ENCODE data around the gene DBNL. TPM values are rescaled to one million over a fixed set of nuclear protein-coding genes. Genes with fewer than 3 reads are reported as not detected.

DBNL gene
- total RNA-seq, 1 donor from 2014 or later: 67.7 TPM

DNA sequence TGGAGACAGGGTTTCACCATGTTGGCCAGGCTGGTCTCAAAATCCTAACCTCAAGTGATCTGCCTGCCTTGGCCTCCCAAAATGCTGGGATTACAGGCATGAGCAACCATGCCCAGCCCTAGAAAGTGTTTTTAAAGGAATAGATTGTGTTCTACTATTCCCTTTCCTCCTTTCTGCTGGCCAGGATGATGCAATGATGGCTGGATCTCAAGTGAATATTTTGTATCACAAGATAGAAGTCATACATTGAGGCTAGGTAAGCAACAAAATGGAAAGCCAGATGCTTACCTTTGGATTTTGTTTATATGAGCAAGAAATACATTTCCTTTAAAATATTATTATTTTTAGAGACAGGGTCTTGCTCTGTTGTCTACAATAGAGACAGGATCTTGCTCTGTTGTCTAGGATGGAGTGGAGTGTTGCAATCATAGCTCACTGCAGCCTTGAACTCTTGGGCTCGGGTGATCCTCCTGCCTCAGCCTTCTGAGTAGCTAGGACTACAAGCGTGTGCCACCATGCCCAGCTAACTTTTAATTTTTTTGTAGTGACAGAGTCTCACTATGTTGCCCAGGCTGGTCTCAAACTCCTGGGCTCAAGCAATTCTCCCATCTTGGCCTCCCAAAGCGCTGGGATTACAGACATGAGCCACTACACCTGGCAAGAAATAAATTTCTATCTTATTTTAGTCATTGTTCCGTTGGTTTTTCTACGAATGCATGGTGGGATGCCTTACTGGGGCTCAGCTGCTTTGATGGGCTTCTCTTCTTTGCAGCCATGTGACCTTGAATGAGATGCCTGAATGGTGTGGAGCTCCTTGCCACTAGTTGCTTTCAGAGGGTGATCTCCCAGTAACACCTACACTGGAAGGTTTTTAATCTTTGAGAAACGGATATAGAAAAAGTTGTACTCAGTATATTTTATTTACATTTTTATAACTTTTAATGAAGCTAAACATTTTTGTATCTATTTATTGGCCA, 53.9 kb downstream of the DBNL start:
- no peak for DNase-seq (ENCODE audit: low spot score)

DNA sequence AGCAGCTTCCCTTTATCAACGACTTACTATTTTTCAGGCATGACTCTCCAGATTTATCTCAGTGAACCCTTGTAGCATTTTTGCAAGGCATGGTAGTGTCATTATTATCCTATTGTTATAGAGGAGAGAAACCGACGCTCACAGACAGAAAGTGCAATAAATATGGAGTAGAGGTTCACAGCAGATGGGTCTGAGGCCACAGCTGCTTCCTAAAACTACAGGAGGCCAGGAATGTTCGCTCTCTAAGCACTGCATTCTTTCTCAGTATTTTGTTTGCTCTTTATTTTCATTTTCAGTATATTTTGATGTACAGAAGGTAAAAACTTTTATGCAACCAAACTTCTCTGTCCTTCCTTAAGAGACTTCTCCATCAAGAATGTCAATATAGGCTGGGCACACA, 55.2 kb downstream of the DBNL start:
- no peak for DNase-seq (ENCODE audit: low spot score)

DNA sequence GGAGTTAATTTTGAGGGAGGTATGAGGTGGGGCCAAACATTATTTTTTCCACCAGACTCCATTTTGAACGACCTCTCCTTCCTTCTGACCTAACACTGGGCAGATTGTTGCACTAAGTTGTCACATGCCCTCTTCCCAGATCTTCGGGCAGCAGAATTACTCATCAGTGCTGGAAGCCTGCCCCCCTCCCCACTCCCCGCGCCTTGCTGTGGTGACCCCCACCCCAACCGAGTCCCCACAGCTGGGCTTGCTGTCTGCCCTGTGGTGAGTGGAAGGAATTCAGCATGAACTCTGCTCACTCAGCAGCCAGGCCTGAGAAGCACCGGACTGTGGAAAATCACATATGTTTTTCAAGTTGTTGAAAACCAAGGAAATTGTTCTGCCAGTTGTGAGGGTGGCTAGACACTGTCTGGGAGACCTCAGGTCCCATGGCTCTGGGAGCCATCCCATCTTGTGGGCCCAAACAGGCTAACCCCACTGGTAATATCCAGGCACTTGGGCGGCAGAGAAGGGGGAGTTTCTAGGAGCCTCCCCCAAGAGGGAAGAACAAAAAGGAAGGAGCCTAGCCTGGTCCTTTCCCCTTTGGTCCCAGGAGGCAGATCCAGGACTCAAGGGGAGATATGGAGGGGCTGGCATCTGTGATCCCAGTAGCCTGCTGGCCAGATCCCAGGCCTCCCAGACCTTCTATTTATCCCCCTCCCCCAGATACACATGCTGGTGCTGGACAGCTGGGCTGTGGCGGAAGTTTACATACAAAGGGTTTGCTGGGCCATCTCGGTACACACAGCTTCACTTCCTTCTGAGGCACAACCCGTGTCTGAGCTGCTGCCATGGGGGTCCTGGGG, 56.2 kb downstream of the DBNL start:
- DNase-seq (ENCODE audit: low spot score): peak; percentile 66

DNA sequence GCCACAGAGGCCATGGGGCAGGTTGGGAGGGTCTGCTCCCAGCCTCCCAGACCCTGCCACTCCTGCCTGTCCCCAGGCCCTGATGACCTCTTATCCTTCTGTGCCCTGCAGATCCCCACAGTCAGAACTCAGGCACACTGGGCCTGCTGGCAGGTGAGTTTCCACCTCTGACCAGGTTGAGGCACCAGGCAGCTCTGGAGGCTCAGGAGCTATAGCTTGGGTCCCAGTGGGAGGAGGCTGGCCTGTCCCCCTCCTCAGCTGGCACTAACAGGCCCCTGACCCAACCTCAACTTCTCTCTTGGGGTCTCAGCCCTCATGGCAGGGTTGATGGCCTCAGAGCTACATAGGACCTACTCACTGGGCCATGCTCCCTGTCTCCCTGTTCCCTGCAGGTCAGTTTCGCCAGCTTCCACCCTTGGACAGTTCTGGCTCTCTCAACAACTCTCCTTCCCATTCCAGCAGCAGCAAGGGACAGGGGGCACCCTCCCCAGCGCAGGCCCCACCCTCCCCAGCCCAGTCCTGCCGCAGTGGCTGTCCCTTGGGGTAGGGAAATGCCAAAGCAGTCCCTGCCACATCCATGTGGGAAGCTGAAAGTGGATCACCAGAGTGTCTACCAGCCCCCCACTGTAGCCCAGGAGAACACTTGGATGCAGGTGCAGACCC, 56.9 kb downstream of the DBNL start:
- no peak for DNase-seq (ENCODE audit: low spot score)

DNA sequence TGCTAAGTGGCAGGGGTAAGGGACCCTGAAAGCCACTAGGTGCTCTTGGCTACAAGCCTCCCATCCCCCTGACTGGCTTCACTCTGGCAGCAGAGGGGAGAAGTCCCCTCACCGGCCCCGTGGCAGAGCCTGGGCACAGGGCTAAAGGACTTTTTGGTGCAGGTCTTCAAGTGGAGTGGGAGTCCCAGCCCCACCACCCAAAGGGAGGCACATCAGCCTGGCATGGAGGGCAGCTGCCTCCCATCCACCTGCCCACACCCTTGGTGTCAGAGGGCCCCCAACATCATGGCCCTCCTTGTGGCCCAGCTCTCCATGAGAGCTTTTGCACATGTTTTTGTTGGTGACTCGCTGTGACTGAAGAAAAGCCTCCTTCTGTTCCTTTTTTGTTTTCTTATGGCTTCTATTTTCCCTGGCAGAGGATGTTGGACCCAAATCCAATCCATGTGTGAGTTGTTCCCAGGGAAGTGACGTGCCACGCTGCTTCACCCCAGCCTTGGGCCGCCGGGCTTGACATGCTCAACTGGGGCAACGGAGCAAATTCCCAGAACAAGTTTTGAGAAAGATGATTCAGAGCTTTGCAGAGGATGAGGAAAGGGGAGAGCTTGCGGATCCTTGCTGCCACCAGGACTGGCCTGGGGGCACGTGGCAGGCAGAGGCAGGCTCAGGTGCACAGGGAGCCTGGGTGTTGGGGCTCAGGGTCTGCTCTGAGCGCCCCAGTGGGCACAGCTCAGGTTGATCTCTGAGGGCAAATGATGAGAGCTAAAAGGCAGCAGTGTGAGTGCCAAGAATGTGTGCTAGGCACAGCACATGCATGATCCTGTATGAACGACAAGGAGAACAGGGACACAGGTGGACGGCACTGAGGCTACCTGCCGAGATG, 57.7 kb downstream of the DBNL start:
- no peak for DNase-seq (ENCODE audit: low spot score)

DNA sequence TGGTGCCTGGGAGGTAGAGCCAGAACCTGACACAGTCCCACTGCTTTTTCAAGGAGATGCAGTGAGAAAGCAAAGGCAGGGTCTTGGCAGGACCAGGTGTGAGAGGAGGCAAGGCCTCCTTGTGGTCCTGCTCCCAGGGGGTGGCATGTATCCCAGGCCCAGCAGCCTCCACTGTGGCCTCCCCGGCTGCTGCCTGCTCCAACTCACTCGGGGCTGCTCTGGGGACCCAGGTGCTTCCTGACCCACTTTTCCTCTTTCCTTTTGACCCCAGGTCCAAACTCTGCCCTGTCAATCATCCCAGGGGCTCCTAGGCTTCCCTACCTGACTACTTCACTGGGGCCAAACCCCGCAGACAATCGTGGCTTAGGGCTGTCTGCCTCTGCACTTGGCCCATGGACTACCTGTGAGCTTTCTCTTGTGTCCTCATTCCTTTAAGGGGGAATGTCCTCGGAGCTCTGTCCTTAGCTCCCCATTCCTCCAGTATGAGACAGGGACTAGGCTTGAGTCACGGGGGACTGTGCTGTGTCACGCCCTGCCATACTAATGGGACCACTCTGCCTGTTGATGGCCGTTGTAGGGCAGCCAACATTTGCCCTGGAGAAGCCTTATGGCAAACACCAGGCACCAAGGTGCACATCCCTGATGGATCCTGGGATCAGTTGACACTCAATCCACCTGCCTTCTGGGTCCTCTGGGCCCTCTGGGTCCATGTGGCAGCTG, 58.5 kb downstream of the DBNL start:
- no peak for DNase-seq (ENCODE audit: low spot score)

DNA sequence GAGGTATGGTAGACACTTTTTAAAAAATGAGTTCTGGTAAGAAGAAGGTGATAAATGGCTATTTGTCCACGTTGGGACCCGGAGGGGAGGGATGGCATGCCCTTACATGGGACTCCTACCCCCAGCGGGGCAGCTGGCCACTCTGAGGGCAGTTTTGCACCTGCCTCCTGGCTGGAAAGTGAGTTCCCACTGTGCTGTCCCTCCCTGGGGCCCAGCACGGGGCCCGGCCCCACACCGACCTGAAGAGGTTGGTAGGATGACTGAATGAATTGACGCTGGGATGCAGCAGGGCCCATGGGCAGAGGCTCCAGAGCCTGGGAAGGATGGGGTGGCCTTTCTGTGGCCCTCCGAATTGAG, 59.0 kb downstream of the DBNL start:
- DNase-seq (ENCODE audit: low spot score): no peak

DNA sequence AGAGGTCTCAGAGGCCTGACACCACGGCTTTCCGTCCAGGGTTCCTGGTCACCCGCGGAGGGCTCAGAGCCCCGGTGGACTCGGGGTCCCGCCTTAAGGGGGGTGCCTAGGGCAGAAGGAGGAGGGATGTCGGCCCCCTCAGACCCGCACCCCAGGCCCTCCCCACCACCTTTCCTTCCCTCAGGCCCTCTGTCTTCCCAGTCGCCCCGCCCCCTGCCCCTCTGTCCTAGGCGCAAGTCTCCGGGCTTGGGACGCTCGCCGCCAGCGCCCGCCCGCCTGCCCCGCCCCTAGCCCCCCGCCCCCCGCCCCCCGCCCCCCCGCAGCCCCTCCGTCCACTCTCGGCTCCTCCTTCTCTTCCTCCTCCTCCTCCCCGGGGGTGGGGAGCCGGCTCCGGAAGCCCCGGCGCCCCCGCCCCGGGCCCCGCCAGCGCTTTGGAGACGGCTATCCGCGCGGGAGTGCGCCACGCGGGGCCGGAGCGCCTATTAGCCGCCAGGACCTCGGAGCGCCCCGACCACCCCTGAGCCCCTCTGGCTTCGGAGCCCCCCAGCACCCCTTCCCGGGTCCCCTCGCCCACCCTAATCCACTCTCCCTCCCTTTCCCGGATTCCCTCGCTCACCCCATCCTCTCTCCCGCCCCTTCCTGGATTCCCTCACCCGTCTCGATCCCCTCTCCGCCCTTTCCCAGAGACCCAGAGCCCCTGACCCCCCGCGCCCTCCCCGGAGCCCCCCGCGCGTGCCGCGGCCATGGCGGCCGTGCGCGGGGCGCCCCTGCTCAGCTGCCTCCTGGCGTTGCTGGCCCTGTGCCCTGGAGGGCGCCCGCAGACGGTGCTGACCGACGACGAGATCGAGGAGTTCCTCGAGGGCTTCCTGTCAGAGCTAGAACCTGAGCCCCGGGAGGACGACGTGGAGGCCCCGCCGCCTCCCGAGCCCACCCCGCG, 59.7 kb downstream of the DBNL start, which contains the start of gene AEBP1:
AEBP1 (plus strand) TSS at position 423 of the 937 bp plus-strand sequence; CDS start at position 744, 321 bp downstream.
- DNase-seq (ENCODE audit: low spot score): peak; percentile 65

DNA sequence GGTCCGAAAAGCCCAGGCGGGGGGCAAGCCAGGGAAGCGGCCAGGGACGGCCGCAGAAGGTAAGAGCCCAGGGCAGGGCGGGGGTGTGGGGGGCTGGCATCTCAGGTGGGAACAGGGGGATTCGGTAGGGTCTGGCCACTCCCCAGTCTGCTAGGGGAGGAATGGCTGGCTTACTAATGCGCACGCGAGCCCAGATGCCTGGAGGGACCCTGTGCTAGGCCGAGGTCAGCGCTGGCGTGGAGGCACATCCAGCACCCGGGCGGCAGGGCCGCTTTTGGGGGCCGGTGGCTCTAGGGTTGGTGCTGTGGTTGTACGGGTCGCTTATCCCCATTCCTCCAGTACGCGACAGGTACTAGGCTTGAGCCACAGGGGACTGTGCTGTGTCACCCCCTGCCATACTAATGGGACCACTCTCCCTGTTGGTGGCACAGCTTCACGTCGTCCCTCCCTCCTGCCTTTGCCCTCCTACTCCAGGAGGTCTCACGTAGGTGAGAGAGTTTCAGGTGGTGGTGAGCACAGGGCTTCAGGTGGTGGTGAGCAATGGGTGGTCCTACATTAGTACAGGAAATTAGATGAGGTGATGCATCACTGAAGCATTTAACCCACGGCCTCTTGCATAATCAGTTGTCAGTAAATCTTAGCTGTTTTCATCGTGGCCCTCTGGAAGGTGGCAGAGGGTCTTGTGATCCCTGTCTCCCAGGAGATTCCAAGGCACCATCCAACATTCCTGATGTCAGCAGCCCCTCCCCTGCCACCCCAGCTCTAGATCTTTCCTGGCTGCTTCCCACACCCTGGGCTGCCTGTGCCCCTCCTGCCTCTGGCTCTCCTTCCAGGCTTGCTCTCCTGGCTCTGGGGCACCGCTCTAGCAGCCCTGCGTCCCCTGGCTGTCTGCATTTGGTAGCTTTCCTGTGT, 60.6 kb downstream of the DBNL start:
- DNase-seq (ENCODE audit: low spot score): peak; percentile 65

DNA sequence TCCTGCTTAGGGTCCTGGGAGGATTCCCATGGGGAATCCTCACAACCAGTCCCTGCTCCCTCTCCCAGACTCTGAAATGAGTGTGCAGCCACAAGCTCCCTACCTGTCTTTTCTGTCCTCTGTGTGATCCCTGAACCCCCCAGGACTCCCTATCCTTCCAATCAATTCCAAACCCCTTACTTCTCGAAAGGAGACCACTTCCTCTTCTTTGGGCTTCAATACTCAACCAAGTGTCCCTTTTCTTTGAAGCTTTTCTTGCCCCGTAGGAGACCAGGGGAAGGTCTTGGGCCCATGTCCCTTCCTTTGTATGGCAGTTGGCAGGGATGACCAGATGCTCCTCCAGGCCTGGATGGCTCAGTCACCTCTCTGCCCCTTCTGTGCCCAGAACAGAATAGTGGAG, 61.3 kb downstream of the DBNL start:
- DNase-seq (ENCODE audit: low spot score): no peak

DNA sequence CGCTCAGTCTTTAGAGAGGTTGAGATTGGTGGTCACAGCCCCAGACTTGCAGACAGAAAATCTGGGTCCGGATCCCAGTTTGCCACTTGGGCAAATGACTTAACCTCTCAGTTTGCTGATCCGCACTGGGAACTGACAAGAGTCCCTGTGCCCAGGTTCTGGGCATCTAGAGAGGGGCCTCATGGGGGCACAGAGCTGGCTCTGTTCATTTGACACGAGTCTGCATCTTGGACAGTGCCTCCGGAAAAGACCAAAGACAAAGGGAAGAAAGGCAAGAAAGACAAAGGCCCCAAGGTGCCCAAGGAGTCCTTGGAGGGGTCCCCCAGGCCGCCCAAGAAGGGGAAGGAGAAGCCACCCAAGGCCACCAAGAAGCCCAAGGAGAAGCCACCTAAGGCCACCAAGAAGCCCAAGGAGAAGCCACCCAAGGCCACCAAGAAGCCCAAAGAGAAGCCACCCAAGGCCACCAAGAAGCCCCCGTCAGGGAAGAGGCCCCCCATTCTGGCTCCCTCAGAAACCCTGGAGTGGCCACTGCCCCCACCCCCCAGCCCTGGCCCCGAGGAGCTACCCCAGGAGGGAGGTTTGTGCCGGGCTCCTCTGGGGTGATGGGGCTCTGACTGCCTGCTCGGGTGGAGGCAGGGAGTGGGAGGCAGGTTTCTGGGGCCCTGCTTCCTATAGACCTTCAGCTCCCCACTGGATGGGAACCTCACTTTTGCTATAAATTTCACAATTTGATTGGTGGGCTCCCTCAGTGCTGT, 62.0 kb downstream of the DBNL start:
- no peak for DNase-seq (ENCODE audit: low spot score)

DNA sequence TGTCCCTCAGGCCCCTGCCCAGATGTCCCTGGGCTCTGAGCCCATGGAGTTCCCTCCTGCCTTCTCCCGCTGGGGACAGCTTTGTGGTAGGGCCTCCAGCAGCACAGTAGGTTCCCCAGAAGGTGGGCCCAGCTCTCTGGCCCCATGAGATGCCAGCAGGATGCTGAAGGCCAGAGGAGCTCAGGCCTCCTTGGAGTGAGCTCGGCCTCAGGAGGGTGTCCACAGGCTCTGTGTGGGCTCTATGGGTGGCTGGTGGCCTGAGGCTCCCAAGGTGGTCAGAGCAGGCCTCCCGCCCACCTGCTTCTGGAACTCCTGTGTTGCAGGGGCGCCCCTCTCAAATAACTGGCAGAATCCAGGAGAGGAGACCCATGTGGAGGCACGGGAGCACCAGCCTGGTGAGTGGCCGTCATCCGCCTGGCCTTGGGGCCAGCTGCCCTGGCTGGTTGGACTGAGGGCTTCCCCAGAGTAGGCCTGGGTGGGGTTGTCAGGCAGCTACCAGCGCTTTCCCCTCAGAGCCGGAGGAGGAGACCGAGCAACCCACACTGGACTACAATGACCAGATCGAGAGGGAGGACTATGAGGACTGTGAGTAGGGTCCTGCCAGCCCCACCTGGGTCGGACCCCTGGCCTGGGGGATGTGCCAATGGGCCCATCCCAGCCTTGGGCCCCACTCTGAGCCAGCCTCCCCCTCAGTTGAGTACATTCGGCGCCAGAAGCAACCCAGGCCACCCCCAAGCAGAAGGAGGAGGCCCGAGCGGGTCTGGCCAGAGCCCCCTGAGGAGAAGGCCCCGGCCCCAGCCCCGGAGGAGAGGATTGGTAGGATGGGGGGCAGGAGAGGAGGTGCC, 62.8 kb downstream of the DBNL start:
- DNase-seq (ENCODE audit: low spot score): no peak

DNA sequence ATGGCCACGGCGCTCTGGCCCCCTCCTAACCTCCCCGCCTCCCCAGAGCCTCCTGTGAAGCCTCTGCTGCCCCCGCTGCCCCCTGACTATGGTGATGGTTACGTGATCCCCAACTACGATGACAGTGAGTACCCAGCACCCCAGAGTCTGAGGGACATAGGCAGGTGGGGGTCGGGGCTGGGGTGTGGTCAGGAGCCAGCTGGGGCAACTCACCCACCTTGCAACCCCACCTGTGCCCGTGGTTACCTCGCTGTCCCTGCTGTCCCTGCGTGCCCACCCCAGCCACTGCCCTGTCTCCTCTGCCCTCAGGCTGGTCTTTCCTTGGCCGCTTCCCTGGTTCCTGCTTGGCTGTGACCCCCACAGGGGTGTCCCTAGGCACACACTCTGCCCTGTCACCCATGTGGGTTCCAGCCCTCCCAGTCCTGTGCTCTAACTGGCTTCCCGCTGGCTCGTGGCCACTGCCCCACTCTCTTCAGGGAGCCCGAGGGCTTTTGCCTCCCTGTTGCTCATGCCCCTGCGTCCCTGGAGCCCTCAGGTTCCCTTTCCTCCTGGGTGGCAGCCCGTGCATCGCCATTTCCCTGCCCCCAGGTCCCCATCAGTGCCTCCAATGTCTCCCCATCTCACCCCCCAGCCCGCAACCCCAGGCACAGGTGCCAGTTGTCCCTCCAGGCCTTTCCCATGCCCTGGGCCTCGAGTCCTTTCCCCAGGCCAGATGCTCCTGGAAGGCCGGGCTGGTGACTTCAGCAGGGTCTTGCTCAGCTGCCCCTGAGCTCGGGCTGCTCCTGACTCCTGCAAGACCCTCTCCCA, 63.7 kb downstream of the DBNL start:
- DNase-seq (ENCODE audit: low spot score): no peak

DNA sequence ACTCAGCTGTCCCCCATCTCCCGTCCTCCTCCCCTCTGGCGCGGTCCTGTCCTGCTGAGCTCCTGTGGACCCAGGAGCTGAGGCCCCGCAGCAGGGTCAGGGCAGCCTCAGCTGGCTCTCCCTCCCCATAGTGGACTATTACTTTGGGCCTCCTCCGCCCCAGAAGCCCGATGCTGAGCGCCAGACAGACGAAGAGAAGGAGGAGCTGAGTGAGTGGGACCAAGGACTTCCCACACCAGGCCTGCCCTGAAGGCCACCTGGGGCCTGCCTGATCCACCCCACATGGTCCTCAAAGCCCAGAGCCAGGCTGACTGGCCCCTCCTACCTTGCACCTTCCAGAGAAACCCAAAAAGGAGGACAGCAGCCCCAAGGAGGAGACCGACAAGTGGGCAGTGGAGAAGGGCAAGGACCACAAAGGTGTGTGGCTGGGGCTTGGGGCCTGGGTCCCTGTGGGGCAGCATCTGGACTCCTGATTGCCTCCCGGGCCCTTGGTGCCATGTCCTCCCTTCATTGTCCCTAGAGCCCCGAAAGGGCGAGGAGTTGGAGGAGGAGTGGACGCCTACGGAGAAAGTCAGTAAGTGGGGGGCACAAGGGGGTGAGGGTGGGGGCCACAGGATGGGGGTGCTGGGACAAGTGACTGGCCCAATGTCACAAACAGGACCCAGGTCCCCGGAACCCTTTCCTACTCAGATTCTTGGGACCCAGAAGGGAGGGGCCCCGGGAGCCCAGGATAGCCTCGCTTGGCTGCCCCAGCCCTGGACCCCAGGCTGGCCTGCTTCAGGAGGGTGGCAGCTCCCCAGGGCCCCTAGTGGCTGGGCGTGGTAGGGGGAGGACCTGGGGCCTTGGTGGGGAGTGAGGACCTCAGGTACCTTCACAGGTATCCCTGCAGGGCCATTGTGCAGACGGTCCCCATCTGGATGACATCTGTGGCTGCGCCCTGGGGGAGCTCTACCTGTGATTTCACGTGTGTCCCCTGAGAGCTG, 64.6 kb downstream of the DBNL start:
- no peak for DNase-seq (ENCODE audit: low spot score)
